Activated T-helper 1 cell treated with anti-CD3 and anti-CD28 coated beads, Interleukin-12 subunit alpha, Interleukin-12 subunit beta, Interleukin-2, Interleukin-4 antibody, amounts not matched to agents 30 ng/mL and 10 ng/mL and 1 ng/mL, durations not matched to agents 14 hours and 24 hours and 36 hours (primary cell): ENCODE measurements around the gene MCC. TPM values are rescaled to one million over a fixed set of nuclear protein-coding genes. Genes with fewer than 3 reads are reported as not detected.

Experiments
- DNase-seq: peaks from one replicate; pipeline ENCODE4 v3.0.0; 2021; ENCODE audit warnings: low spot score
- H3K27ac Mint-ChIP-seq: one replicate; pipeline ENCODE4 v1.8.0; 2021; ENCODE audit warnings: mild to moderate bottlenecking, mixed read lengths
- H3K27me3 Mint-ChIP-seq: one replicate; pipeline ENCODE4 v1.8.0; 2022; ENCODE audit warnings: mild to moderate bottlenecking, moderate library complexity, mixed read lengths; ENCODE audit not compliant: insufficient read depth
- H3K36me3 Mint-ChIP-seq: one replicate; pipeline ENCODE4 v1.8.0; 2021; ENCODE audit warnings: low read depth, mixed read lengths
- H3K4me1 Mint-ChIP-seq: one replicate; pipeline ENCODE4 v1.8.0; 2021; ENCODE audit warnings: low read depth, mixed read lengths
- H3K4me3 Mint-ChIP-seq: one replicate; pipeline ENCODE4 v1.8.0; 2021; ENCODE audit warnings: mild to moderate bottlenecking, moderate library complexity, mixed read lengths
- H3K9me3 Mint-ChIP-seq: one replicate; pipeline ENCODE4 v1.8.0; 2021; ENCODE audit warnings: mixed read lengths
- intact Hi-C: fragments of 100-400 bp; cut with micrococcal nuclease; formaldehyde crosslinking; loops from one replicate; pipeline ENCODE4 v1.15.1; 2024
- total RNA-seq: library from RNA; stranded (reverse); gene quantifications from 2 replicates; pipeline ENCODE4 v1.2.3, GENCODE V29; 2022

MCC gene
- total RNA-seq, 1 donor from 2014 or later: 1.3 TPM

DNA sequence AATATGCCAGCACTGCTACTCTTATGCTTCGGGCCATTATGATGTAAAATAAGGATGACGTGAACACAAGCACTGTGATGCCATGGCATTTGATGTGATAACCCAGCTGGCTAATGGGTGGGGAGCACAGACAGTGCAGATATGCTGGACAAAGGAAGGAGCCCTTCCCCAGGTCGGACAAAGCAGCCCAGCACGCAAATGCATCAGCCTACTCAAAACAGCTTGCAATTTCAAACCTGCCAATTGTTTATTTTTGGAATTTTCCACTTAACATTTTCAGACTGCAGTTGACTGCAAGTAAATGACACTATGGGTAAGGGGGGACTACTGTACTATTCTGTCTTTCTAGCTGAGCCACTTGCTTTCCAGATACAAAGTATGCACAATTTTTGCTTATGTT is 330.4 kb downstream of the MCC start:
- intact Hi-C loops: no loop called here
- DNase-seq: no peak
- no peaks in the 10 kb centered on the region for H3K4me1 Mint-ChIP-seq
- H3K36me3 Mint-ChIP-seq: no peaks in the 10 kb centered on the region
- H3K27me3 Mint-ChIP-seq: peaks cover 2% of the 10 kb centered on the region
- H3K9me3 Mint-ChIP-seq: no peaks in the 10 kb centered on the region
- H3K4me3 Mint-ChIP-seq: no peak overlapping the region
- no peak overlapping the region for H3K27ac Mint-ChIP-seq

DNA sequence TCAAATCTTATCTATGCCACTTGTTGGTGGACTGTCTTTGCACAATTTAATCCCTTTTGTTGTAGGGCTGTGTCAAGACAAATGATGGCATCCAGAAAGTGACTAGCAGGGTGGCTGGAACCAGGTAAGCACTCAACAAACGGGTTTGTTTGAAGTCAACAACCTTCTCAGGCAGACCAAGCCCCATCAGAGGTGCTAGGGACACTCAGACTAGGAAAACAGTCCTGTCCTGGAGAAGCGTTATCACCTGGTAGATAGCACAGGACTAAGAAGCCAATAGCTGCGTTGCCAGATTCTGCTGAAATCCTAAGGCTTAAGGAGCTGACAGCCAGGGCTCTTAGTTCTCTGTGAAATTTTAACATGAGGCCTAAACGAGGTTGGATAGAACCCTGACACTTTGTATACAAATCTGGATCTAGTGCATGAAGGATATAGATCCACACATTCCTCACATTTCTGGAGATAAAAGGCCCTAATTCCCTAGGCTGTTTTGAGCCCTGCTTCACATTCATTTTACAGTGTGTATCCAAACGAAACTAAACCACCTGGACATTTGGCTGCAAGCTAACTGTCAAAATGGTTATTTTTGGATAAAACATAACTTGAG is 331.9 kb downstream of the MCC start:
- Mint-ChIP-seq H3K27ac (no peak overlapping the region), H3K9me3 (no peaks in the 10 kb centered on the region), H3K27me3 (peaks cover 4% of the 10 kb centered on the region), H3K36me3 (no peaks in the 10 kb centered on the region), H3K4me1 (no peaks in the 10 kb centered on the region), H3K4me3 (no peak overlapping the region)
- DNase-seq: no peak
- intact Hi-C loops: no loop called here

DNA sequence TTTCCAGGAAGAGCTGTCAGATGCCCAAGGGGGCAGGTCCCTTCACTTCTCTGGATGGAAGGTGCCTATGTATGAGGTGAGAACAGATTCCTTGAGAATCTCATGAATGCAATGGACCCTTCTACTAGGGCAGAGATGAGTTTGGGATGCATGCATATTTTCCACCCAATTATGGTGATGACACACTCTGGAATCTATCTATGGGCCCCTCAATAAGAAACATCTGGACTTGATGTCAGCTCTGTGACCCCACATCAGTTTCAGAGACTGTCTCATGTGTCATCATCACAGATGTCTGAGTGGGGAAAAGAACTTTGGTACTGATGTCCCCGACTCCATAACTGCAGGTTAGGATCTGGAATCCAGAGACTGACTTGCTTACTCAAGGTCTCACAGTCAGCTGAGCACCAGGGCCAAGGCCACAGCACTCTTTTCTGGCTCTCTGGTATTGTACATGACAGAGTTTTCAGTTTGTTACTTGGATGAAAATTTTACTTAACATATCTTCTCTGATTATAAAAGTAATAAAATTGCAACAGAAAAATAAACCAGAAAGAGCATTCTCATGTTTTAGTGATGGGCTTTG is 334.6 kb downstream of the MCC start:
- no peaks in the 10 kb centered on the region for H3K36me3 Mint-ChIP-seq
- intact Hi-C loops: no loop called here
- no peaks in the 10 kb centered on the region for H3K9me3 Mint-ChIP-seq
- no peak overlapping the region for H3K4me3 Mint-ChIP-seq
- H3K4me1 Mint-ChIP-seq: no peaks in the 10 kb centered on the region
- H3K27me3 Mint-ChIP-seq: peaks cover 2% of the 10 kb centered on the region
- no peak for DNase-seq
- H3K27ac Mint-ChIP-seq: no peak overlapping the region

DNA sequence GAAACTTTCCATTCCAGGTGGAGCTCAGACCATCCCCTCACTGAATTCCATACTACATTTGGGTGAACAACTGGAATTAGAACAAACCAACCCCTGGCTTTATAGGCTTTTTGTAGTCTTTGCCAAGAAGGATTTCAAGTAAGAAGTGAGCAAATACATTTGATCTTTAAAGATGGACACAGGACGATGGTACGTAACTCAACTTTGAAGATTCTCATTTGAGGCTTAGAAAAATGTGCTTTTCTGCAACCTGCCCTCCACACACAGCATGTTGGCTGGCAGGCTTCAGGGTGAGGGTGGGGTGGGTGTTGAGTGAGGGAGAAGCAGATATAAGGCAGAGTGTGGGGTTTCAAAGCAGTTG is 335.9 kb downstream of the MCC start:
- DNase-seq: no peak
- H3K36me3 Mint-ChIP-seq: no peaks in the 10 kb centered on the region
- intact Hi-C loops: no loop called here
- no peaks in the 10 kb centered on the region for H3K4me1 Mint-ChIP-seq
- H3K4me3 Mint-ChIP-seq: no peak overlapping the region
- H3K27ac Mint-ChIP-seq: no peak overlapping the region
- H3K27me3 Mint-ChIP-seq: peaks cover 6% of the 10 kb centered on the region
- no peaks in the 10 kb centered on the region for H3K9me3 Mint-ChIP-seq

DNA sequence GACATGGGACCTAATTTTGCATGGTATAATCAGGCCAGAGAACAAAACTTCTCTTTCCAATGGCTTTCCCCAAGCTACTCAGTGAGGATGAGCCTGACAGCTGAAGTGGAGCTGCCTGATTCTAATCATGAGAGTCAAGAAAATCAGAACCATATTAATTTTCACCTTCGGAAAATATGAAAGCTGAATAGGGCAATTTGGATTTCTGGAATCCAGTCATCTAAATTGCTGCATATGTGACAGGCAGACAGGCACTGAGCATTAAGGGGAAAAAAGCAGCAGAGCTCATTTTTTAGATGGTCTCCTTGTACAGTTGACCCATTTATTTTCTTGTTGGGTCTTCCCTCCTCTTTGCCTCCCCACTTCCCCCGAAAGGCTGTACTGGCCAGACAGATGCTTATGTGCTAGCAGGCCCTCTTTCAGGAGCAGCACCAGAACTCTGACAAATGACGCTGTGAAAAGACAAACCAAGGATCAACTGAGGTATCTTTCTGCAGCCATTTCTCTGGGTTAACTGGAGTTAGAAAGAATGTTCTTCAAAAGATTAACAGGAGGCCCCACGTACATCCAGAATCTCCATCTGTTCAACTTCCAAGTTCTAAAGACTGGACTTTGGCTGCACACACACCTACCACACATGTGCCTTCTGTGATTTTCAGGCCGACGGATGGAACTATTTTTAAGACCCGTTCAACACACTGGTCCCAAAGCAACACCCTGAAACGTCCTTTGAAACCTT is 336.4 kb downstream of the MCC start:
- intact Hi-C loops: no loop called here
- Mint-ChIP-seq H3K9me3 (no peaks in the 10 kb centered on the region), H3K27me3 (peaks cover 6% of the 10 kb centered on the region), H3K27ac (no peak overlapping the region), H3K4me1 (no peaks in the 10 kb centered on the region), H3K36me3 (no peaks in the 10 kb centered on the region), H3K4me3 (no peak overlapping the region)
- DNase-seq: no peak

DNA sequence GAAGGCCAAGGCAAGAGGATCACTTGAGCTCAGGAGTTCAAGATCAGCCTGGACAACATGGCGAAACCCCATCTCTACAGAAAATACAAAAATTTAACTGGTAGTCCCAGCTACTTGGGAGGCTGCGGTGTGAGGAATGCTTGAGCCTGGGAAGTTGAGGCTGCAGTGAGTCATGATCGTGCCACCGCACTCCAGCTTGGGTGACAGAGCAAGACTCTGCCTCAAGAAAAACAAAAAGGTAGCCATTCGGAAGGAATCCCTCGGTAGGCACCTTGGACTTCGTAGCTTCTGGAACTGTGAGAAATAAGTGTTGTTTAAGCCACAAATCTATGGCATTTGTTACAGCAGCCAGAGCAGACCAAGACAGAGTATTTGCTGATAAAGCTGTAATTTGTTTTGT is 337.4 kb downstream of the MCC start:
- DNase-seq: no peak
- Mint-ChIP-seq H3K4me3 (no peak overlapping the region), H3K27me3 (peaks cover 6% of the 10 kb centered on the region), H3K27ac (no peak overlapping the region), H3K4me1 (no peaks in the 10 kb centered on the region), H3K36me3 (no peaks in the 10 kb centered on the region), H3K9me3 (no peaks in the 10 kb centered on the region)
- intact Hi-C loops: no loop called here

DNA sequence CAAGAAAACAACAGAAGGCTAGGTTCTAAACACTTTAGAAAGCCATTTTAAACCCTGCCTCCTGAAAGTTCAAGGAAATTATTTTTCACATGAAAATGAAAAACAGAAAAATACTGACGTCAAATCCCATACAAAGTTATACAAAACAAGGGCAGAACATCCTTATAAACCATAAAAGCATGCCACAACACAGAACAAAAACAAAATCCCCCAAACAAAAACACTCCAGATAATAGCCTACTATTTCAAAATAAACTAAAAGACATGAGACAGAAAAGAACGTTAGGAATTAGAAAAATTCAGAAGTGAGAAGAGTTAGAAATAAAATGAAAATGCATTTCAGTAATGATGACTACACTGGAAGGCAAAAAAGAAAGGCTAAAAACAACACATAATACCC is 338.0 kb downstream of the MCC start:
- H3K27me3 Mint-ChIP-seq: peaks cover 6% of the 10 kb centered on the region
- H3K27ac Mint-ChIP-seq: no peak overlapping the region
- no peaks in the 10 kb centered on the region for H3K9me3 Mint-ChIP-seq
- intact Hi-C loops: no loop called here
- no peaks in the 10 kb centered on the region for H3K4me1 Mint-ChIP-seq
- H3K36me3 Mint-ChIP-seq: no peaks in the 10 kb centered on the region
- no peak overlapping the region for H3K4me3 Mint-ChIP-seq
- no peak for DNase-seq

DNA sequence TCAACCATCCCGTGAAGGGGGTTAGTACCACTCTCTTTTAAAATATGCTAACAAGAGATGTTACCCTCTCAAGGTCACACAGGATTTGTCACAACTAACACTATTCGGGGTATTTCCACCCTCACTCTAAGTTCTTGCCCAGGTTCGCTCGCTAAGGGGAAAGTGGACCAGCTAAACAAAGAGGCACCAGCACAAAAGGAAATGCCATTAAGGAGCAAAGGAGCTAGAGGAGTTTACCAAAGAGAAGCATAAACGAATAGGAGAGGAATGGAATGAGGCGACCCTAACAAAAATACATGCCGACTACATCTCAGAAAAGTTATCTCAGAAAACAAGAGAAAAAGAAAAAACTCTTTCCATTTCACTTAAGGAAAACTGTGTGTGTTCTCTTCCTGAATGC is 340.7 kb downstream of the MCC start:
- H3K4me3 Mint-ChIP-seq: no peak overlapping the region
- H3K27me3 Mint-ChIP-seq: peaks cover 4% of the 10 kb centered on the region
- no peaks in the 10 kb centered on the region for H3K36me3 Mint-ChIP-seq
- H3K4me1 Mint-ChIP-seq: no peaks in the 10 kb centered on the region
- DNase-seq: no peak
- H3K27ac Mint-ChIP-seq: no peak overlapping the region
- intact Hi-C loops: no loop called here
- H3K9me3 Mint-ChIP-seq: no peaks in the 10 kb centered on the region

DNA sequence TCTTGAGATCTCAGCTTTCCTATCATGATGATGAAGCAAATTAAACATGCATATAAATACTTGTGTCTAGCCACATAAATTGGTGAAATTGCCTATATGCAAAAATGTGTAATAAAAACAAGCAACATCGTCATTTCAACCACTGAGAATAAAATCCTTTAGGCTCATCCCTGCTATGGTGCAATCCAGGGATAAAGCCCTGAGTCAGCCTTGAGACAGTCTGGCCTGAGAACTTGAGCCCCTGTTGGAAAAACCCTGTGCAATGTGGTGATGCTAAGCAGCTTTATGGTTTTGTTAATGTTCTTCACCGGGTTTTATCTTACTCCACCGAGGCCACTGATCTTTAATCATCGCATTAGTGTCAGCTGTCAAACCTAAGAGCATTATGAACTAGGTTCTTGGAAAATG is 341.1 kb downstream of the MCC start:
- Mint-ChIP-seq H3K27ac (no peak overlapping the region), H3K4me3 (no peak overlapping the region), H3K4me1 (no peaks in the 10 kb centered on the region), H3K9me3 (no peaks in the 10 kb centered on the region), H3K27me3 (peaks cover 4% of the 10 kb centered on the region), H3K36me3 (no peaks in the 10 kb centered on the region)
- intact Hi-C loops: no loop called here
- DNase-seq: no peak

DNA sequence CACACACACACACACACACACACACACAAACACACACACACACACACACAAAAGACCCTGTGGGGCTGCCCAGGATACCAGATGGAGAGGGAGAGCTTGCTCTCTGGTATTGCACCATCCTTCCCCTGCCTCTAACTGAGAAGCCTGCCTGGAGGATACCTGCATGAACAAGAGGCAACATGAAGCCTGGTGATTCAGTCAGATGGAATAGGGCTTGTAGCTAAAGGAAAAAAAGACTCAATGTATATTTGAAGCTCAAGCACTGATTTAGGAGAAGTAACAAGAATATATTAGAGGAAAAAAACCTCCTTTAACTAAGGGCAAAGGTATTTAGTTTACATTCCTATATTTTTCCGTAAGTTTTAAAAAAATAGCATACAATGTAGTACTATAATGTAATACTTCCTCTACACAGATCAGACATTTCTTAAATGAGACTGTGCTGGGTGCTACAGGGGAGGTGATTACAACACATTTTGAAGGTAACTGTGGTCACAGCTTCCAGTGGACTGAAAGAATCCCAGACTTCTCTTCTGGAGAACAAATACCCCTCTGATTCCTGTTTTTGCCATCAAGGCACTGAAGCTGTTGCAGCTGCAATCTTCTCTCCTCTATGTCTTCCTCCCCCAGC is 342.4 kb downstream of the MCC start:
- H3K27me3 Mint-ChIP-seq: peaks cover 4% of the 10 kb centered on the region

DNA sequence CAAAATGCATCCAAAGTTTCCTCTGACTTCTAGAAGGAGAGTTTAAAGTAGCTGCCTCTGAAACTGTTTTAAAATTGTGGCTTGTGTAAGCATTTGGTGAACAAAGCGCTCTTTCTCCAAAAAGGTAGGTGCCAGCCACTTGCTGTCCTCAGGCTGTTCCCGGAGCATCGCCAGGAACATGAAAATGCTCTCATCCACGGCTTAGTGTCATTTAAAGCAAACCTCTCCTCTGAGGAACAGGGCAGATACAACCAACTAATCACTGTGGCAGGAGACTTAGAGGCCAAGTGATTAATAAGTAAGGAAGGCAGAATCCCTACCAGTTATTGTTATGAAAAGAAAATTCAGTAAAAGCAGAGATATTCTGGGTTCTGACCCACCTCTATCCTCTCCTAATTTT is 346.1 kb downstream of the MCC start:
- no peak for DNase-seq
- Mint-ChIP-seq H3K9me3 (no peaks in the 10 kb centered on the region), H3K36me3 (no peaks in the 10 kb centered on the region), H3K27ac (no peak overlapping the region), H3K27me3 (no peaks in the 10 kb centered on the region), H3K4me1 (no peaks in the 10 kb centered on the region), H3K4me3 (no peak overlapping the region)
- intact Hi-C loops: no loop called here

More for the DNA sequence above, 342.4 kb downstream of the MCC start:
- no peak overlapping the region for H3K4me3 Mint-ChIP-seq
- no peaks in the 10 kb centered on the region for H3K9me3 Mint-ChIP-seq
- no peak overlapping the region for H3K27ac Mint-ChIP-seq
- intact Hi-C loops: no loop called here
- DNase-seq: no peak
- no peaks in the 10 kb centered on the region for H3K36me3 Mint-ChIP-seq
- no peaks in the 10 kb centered on the region for H3K4me1 Mint-ChIP-seq

DNA sequence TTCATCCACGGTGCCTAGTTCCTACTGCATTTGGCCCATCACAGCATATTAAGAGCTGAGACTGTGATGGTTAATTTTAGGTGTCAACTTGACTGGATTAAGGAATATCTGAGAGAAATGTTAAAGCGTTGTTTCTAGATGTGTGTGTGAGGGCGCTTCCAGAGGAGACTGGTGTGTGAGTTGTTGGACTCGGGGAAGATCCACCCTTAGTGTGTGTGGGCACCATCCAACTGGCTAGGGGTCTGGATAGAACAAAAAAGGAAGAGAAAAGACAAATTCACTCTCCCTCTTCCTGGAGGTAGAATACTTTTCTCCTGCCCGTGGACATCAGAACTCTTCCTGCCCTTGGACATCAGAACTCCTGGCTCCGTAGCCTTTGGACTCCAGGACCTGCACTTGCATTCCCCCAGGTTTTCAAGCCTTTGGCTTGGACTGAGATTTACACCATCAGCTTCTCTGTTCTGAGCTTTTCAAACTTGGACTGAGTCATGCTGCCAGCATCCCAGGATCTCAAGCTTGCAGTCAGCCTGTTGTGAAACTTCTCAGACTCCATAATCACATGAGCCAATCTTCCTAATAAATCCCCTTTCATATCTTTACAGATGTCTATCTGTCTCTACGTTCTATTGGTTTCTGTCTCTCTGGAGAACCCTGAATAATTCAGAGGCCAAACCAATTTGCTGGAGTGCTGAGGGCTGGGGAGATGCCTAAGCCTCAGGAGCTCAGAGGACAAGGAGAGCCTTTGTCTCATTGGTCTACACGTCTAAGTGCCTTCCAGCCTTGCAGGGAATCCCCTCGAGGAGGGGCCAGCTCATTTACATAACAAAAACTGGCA is 347.2 kb downstream of the MCC start:
- Mint-ChIP-seq H3K36me3 (no peaks in the 10 kb centered on the region), H3K4me3 (no peak overlapping the region), H3K9me3 (no peaks in the 10 kb centered on the region), H3K27ac (no peak overlapping the region), H3K4me1 (no peaks in the 10 kb centered on the region), H3K27me3 (no peaks in the 10 kb centered on the region)
- intact Hi-C loops: no loop called here
- no peak for DNase-seq
